Adipocyte (in vitro differentiated cells): ENCODE data around the gene RABGAP1L.

Experiments
- DNase-seq: peaks from one replicate; pipeline ENCODE4 v3.0.0-alpha.2; 2015; ENCODE audit warnings: low read depth
- H3K27me3 ChIP-seq: replicated peaks from 2 replicates; pipeline ENCODE4 v1.7.0; 2013; ENCODE audit warnings: mild to moderate bottlenecking, low read length, moderate library complexity; ENCODE audit not compliant: control insufficient read depth, insufficient read depth
- H3K36me3 ChIP-seq: 2 replicates; pipeline ENCODE4 v1.7.0; 2013; ENCODE audit warnings: low read length, mild to moderate bottlenecking, moderate library complexity; ENCODE audit not compliant: control insufficient read depth, insufficient read depth, severe bottlenecking
- H3K4me1 ChIP-seq: 2 replicates; pipeline ENCODE4 v1.7.0; 2013; ENCODE audit warnings: mild to moderate bottlenecking, low read length, moderate library complexity; ENCODE audit not compliant: control insufficient read depth, insufficient read depth
- H3K4me3 ChIP-seq: 2 replicates; pipeline ENCODE4 v1.7.0; 2013; ENCODE audit warnings: mild to moderate bottlenecking, low read length, moderate library complexity
- H3K9ac ChIP-seq: 2 replicates; pipeline ENCODE4 v1.7.0; 2013; ENCODE audit warnings: mild to moderate bottlenecking, low read length, moderate library complexity
- H3K9me3 ChIP-seq: 2 replicates; pipeline ENCODE4 v1.7.0; 2013; ENCODE audit warnings: mild to moderate bottlenecking, low read length, moderate library complexity; ENCODE audit not compliant: control insufficient read depth

Gene RABGAP1L

DNA sequence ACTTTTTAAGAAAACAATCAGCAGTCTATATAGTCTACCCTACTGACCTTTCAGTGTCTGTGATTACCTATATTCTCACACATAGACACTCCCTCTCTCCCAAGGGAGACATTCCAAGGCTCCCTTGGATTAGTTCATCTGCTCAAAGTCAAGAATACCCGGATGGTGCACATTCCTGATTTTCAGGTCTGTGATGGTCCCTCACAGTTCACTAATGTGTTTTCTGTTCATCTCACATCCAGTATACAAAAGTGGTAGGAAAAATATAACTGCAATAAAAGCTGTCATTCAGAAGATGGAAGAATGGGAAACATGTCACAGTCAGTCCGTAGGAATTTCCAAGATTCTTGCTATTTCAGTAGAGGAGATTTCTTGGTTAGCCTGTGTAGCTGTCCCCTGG lies 616.3 kb downstream of the RABGAP1L start:
- no peaks in the 10 kb centered on the region for H3K4me1 ChIP-seq
- no peak overlapping the region for H3K9ac ChIP-seq
- H3K9me3 ChIP-seq, result no peaks in the 10 kb centered on the region
- H3K4me3 ChIP-seq, result no peak overlapping the region
- DNase-seq, result no peak
- no peaks in the 10 kb centered on the region for H3K27me3 ChIP-seq
- H3K36me3 ChIP-seq, result no peaks in the 10 kb centered on the region

DNA sequence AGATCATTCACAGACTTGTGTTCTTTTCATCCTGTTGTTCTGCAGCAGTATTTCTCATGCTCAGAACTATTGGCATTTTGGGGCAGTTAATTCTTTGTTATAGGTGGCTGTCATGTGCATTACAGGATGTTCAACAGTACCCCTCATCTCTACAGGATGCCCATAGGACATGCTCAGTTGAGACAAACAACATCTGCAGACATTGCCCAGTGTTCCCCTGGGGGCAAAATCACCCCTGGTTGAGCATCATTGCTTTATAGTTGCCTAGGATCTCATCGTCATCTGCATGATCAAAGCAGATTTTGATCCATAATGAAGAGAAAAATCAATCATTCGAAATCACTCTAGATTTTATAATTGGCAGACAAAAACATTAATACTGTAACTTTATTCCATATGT lies 617.9 kb downstream of the RABGAP1L start:
- Histone ChIP-seq H3K27me3 (no peaks in the 10 kb centered on the region), H3K9ac (no peak overlapping the region), H3K36me3 (no peaks in the 10 kb centered on the region), H3K4me1 (no peaks in the 10 kb centered on the region), H3K4me3 (no peak overlapping the region), H3K9me3 (no peaks in the 10 kb centered on the region)
- DNase-seq, result no peak

DNA sequence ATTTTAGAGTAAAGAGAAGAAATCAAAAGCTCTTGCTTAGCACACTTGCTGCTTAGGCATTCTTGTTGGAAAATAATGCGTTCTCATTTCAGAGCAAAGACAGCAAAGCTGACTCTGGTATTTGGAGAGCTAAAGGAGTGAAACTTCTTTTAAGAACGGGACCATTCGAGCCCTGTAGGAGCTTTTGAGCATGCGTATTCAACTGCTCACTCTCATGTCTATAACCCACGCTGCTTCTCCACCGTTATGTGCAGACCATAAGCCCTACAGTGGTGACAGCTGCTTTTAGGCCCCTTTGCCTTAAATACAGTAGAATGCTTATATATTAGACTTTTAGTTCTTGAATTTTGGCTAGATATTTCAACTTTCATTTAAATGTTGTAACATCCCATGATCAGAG lies 626.2 kb downstream of the RABGAP1L start:
- Histone ChIP-seq H3K9ac (no peak overlapping the region), H3K9me3 (no peaks in the 10 kb centered on the region), H3K36me3 (no peaks in the 10 kb centered on the region), H3K27me3 (no peaks in the 10 kb centered on the region), H3K4me1 (peaks cover 15% of the 10 kb centered on the region), H3K4me3 (no peak overlapping the region)
- DNase-seq, result no peak

DNA sequence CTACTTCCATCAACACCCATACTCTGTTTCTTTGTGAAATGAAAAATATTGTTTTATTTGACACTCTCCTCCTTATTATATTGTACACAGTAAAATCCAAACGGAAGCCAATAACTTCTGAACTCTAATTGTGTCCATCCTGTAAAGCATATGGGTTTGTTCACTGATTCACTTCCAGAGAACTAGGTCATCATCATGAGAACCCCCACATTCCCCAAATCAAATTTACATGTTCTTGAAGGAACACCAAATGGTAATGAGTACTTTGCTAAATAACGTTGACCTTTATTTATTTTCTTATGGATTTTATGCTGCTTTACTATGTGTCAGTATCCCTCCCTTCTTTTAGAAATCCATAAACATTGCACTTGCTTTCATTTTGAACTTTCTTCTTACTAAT lies 627.0 kb downstream of the RABGAP1L start:
- H3K4me1 ChIP-seq, result peaks cover 15% of the 10 kb centered on the region
- DNase-seq, result no peak
- no peak overlapping the region for H3K9ac ChIP-seq
- no peak overlapping the region for H3K4me3 ChIP-seq
- no peaks in the 10 kb centered on the region for H3K27me3 ChIP-seq
- H3K36me3 ChIP-seq, result no peaks in the 10 kb centered on the region
- no peaks in the 10 kb centered on the region for H3K9me3 ChIP-seq

DNA sequence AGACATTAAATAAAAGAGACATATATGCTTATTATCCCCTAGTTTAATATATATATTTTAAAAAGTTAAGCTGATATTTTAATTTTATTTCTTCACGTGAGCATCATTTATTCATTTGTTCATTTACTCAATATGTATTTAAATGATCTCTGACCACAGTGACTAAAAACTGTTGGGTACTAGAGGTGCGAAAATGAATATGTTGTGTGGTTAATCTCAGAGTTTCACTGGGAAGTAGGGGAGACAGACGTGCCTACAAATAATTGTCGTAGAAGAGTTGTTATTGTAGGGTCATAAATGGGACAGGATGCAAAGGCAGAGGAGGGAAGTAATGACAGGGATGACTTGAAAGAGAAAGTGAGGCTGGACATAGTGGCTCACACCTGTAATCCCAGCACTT lies 627.4 kb downstream of the RABGAP1L start:
- no peak overlapping the region for H3K4me3 ChIP-seq
- no peak for DNase-seq
- no peaks in the 10 kb centered on the region for H3K9me3 ChIP-seq
- no peak overlapping the region for H3K9ac ChIP-seq
- H3K4me1 ChIP-seq, result peaks cover 15% of the 10 kb centered on the region
- H3K36me3 ChIP-seq, result no peaks in the 10 kb centered on the region
- H3K27me3 ChIP-seq, result no peaks in the 10 kb centered on the region

DNA sequence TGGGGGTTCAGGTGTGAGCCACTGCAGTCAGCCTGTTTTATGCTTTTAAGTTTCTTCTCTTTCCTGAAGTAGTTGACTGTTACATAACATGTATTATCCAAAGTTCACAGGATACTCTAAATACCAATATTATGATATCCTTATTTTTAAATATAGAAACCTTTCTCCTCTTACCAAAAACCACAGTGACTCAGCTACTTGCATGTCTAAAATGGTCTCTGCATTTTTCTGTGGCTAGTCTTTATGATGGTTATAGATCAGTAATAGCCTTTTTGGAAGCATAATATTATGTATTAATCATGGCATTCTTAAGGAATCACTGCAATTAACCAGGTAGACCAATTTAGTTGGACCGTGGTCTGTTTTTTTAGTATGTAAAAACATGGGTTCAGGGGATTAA lies 629.7 kb downstream of the RABGAP1L start:
- H3K36me3 ChIP-seq, result no peaks in the 10 kb centered on the region
- peaks cover 15% of the 10 kb centered on the region for H3K4me1 ChIP-seq
- DNase-seq, result peak; percentile 74
- H3K9me3 ChIP-seq, result no peaks in the 10 kb centered on the region
- no peaks in the 10 kb centered on the region for H3K27me3 ChIP-seq
- H3K4me3 ChIP-seq, result peak overlapping the region; percentile 47
- no peak overlapping the region for H3K9ac ChIP-seq

DNA sequence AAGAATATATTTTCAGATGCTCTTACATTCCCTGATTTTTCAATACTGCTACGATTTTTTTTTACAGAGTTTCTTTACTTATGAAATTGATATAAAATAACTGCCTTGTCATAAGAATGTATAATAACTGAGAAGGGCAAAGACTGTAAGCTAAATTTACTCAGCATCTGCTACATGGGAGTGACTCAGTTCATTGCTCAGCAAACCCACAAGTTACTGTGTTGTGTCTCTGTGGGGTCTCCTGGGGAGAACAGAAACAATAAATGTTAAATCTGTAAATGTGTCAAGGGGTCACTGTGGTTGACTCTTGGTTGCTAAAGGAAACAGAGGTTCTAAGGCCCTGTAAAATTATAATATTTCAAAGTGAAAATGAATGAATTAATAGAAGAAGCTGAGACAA lies 630.1 kb downstream of the RABGAP1L start:
- H3K4me1 ChIP-seq, result peaks cover 15% of the 10 kb centered on the region
- no peaks in the 10 kb centered on the region for H3K27me3 ChIP-seq
- no peaks in the 10 kb centered on the region for H3K36me3 ChIP-seq
- no peak overlapping the region for H3K9ac ChIP-seq
- peak overlapping the region; percentile 47 for H3K4me3 ChIP-seq
- DNase-seq, result peak; percentile 52
- H3K9me3 ChIP-seq, result no peaks in the 10 kb centered on the region

DNA sequence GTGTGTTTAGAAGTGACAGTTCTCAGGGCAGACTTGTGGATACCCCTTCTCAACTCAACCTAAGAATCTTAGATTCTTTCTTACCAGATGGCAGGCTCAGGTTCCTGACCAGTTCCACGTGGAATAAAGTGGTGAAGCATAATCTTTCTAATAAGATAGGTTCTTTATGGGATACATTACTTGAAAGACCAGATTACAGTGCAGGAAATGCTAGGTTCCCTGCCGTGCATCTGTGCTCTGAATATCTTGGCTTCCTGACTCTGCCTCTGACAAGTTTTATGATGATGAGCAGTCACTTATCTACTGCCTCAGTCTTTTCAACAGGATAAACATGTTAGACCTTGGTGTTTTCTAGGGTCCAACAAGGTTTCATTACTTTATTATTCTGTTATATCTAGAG lies 632.5 kb downstream of the RABGAP1L start:
- DNase-seq, result no peak

DNA sequence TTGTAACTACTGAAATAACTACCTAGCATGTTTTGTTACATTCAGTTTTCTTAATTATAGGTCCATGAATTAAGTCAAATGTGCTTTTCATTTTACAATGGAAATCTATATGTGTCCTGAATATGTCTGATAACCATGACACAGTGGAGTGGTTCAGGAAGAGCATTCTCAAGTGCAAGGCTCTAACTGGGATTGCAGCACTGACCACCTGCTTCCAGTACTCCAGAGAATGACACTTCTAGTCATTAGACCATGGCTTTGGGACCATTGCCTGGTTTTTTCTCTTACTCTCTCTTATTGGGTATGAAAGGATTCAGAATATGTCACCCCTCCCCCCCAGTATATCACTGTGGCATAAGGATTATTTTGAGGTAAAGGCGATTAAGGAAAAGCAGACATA lies 635.5 kb downstream of the RABGAP1L start:
- H3K9ac ChIP-seq, result no peak overlapping the region
- no peak for DNase-seq
- no peaks in the 10 kb centered on the region for H3K36me3 ChIP-seq
- peaks cover 10% of the 10 kb centered on the region for H3K4me1 ChIP-seq
- no peaks in the 10 kb centered on the region for H3K9me3 ChIP-seq
- H3K27me3 ChIP-seq, result no peaks in the 10 kb centered on the region
- no peak overlapping the region for H3K4me3 ChIP-seq

More for the DNA sequence above, 632.5 kb downstream of the RABGAP1L start:
- no peak overlapping the region for H3K4me3 ChIP-seq
- H3K36me3 ChIP-seq, result no peaks in the 10 kb centered on the region
- H3K9ac ChIP-seq, result no peak overlapping the region
- peaks cover 15% of the 10 kb centered on the region for H3K4me1 ChIP-seq
- H3K9me3 ChIP-seq, result no peaks in the 10 kb centered on the region
- no peaks in the 10 kb centered on the region for H3K27me3 ChIP-seq

DNA sequence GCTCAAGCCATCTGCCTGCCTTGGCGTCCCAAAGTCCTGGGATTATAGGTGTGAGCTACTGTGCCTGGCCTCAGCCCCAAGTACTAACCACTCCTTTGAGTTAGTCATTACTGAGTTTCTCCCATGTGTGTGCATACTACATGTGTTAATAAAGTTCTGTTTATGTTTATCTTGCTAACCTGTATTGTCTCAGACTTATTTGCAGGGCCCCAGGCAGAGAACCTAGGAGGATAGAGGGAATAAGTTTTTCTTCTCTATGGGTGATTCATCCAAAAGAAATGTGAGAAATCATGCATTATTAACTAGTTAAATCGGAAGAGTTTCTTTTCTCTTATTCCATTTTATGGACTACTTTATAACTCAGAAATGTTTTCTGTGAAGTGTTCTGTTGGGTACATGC lies 636.5 kb downstream of the RABGAP1L start:
- DNase-seq, result no peak
- Histone ChIP-seq H3K36me3 (no peaks in the 10 kb centered on the region), H3K4me1 (peaks cover 15% of the 10 kb centered on the region), H3K4me3 (no peak overlapping the region), H3K9me3 (no peaks in the 10 kb centered on the region), H3K27me3 (no peaks in the 10 kb centered on the region), H3K9ac (no peak overlapping the region)

DNA sequence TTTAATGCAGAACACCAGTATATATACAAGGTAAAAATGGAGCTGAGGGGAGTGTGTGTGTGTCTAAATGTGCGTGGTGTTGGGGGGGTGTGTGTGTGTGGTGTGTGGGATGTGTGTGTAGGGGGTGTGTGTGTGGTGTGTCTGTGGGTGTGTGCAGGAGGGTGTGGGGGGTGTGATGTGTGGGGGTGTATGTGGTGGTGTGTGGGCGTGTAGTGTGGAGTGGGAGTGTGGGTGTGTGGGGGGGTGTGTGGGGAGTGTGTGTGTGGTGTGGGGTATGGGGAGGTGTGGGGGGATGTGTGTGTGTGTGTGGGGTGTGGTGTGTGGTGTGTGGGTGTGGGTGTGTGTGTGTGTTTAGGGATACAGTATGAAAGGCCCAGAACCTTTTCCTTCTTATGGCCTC lies 638.1 kb downstream of the RABGAP1L start:
- no peak for DNase-seq
- H3K9me3 ChIP-seq, result no peaks in the 10 kb centered on the region

DNA sequence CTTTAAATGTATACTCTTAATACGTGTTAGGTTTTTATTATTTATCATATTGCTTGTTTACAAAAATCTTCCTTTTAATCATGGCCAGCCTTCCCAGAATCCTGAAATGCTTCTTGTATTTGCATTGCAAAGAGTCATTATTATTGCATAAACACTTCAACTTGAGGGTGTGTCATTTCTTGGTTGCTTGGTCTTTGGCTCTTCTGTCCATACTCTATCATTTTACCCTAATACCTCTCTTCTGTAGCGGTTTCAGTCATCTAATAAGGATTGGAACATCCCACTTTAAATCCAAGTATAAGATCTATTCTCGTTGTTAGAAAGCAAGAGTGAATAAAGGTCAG lies 639.8 kb downstream of the RABGAP1L start:
- H3K9me3 ChIP-seq, result no peaks in the 10 kb centered on the region
- H3K9ac ChIP-seq, result peak overlapping the region; percentile 73
- peaks cover 15% of the 10 kb centered on the region for H3K4me1 ChIP-seq
- H3K4me3 ChIP-seq, result peak overlapping the region; percentile 87
- no peaks in the 10 kb centered on the region for H3K27me3 ChIP-seq
- H3K36me3 ChIP-seq, result no peaks in the 10 kb centered on the region
- no peak for DNase-seq

More for the DNA sequence above, 638.1 kb downstream of the RABGAP1L start:
- no peak overlapping the region for H3K4me3 ChIP-seq
- H3K27me3 ChIP-seq, result no peaks in the 10 kb centered on the region
- H3K36me3 ChIP-seq, result no peaks in the 10 kb centered on the region
- H3K9ac ChIP-seq, result no peak overlapping the region
- peaks cover 15% of the 10 kb centered on the region for H3K4me1 ChIP-seq
